NCI-H128 (cell line): ENCODE results near the gene SUPT20H.
"Not testable (repeated sequence)": the region's sequence is repeated elsewhere in the genome, so short reads cannot be mapped to it uniquely, and the experiment has no call there.

Source experiments
- DNase-seq: peaks from one replicate; lab custom pipeline; 2025; ENCODE audit not compliant: unreplicated experiment; lab: John Stamatoyannopoulos, UW

SUPT20H gene

DNA sequence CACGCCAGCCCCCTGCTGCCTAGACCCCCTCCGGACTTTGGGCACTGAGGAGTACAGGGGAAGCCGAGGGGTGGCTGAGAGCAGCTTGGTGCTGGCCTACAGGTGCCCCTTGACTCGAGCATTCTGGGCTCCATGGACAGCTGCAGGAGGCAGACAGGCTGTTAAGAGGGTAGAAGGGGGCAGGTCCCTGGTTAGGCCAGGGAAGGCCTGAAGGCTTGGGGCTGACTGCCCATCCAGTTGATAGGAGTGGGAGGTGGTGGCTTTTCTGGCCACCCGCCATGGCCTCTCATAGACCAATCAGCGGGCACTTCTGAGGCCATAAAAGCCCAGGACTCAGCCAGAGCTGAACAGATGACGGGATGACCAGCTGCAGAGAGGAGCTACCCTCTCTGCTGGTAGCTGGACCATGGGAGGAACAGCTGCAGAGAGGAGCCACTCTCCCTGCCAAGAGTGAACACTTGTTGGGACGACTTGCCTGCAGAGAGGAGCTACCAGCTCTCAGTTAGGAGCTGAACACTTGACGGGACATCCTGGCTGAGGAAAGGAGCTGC, 10.7 kb upstream of the SUPT20H start:
- DNase-seq, result no peak

DNA sequence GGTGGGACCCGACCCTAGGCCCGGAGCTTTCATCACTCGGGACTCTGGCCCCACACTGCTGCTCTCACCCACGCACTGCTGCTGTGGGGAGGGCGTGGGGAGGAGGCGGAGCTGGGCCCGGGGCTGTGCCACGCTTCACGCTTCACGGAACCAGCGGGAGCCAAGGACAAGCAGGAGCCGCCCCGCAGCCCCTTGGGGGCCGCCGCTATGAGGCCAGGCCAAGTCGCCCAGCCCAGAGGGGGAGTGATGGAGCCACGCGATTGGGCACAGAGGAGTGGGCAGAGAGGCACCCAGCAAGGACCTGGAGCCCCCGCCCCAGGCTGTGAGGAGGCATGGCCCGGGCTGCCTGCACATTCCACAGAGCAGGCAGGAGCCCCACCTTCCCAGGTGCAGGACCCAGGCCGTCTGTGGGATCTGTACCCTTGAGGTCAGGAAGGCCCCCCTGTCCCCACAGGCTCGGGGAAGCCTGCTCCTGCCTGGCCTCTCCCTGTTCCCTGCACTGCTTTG, 10.2 kb upstream of the SUPT20H start:
- DNase-seq, result no peak

DNA sequence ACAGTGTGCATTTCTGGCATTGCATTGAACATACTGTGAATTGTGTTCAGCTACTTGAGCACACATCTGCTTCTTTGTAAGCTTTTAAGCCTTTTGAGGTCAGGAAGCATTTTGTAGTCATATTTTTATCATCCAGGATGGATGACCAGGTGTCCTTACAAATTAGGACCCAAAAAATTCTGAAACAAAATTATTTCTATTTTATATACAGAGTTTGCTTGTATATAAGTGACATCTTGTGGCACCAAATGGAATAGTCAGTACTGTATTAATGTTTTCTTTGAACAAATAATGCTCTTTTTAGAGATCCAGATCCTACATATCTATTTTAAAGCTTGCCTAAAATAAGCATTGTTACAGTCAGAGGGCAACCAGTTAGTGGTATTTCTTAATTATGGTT, 9.5 kb upstream of the SUPT20H start:
- DNase-seq, result no peak

DNA sequence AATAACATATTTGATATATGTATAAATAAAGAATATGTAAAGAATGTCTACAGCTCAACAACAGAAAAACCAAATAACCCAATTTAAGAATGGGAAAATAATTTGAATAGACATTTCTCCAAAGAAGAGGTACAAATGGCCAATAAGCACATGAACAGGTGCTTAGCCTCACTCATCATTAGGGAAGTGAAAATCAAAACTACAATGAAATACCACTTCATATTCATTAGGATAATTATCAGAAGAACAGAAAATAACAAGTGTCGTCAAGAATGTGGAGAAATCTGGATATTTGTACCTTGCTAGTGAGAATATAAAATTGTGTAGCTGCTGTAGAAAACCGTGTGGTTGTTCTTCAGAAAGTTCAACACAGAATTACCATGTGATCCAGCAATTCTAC, 8.4 kb upstream of the SUPT20H start:
- DNase-seq, result no peak

DNA sequence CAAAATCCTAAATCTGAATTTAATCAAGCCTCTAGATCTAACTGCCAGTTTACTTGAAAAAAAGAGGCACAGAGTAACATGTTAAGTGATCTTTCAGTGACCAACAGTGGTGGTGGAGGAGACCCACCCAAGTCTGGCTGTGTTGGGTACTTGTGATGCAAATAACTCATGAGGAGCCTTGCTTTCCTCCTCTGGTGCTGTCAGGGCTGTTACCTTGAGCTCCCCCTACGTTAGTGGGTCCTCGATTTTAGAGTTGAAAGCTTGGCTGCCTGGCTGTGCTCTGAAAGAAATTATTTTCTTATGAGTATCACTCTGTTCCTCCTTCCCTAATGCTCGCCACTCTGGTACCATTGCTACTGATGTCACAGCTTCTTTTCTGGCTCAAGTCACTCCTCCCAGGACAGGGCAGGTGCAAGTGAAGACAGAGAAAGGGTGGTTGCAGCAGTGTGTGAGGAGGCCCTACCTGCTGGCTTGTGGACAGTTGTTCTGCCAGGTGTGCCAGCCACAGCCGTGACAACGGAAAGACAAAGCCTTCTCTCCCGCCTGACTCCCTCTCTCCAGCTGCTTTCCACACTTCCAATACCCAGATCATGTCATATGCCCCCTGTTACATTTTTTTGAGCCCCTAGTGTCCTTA, 6.5 kb upstream of the SUPT20H start:
- no peak for DNase-seq

DNA sequence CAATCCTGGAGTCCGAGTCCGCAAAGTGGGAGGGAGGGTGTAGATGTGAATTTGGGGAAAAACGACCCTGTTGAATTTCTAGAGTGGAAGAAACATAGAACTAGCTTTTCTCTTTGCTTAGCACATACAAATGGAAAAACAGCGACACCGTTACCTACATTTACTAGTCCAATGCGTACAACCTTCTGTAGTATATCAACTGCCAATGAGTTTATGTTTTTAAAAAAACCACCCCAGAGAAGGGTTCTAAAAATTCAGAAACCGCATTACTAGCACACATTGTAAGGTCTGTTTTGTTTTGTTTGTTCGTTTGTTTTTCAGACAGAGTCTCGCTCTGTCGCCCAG, 332 bp upstream of the SUPT20H start:
- no peak for DNase-seq

DNA sequence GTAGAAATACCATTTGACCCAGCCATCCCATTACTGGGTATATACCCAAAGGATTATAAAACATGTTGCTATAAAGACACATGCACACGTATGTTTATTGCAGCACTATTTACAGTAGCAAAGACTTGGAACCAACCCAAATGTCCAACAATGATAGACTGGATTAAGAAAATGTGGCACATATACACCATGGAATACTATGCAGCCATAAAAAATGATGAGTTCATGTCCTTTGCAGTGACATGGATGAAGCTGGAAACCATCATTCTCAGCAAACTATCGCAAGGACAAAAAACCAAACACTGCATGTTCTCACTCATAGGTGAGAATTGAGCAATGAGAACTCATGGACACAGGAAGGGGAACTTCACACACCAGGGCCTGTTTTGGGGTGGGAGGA, 3.3 kb downstream of the SUPT20H start:
- not testable (repeated sequence) for DNase-seq

DNA sequence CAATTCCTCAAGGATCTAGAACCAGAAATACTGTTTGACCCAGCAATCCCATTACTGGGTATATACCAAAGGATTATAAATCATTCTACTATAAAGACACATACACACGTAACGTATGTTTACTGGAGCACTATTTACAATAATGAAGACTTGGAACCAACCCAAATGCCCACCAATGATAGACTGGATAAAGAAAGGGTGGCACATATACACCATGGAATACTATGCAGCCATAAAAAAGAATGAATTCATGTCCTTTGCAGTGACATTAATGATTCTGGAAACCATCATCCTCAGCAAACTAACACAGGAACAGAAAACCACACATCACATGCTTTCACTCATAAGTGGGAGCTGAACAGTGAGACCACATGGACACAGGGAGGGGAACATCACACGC, 6.4 kb downstream of the SUPT20H start:
- DNase-seq, result not testable (repeated sequence)

DNA sequence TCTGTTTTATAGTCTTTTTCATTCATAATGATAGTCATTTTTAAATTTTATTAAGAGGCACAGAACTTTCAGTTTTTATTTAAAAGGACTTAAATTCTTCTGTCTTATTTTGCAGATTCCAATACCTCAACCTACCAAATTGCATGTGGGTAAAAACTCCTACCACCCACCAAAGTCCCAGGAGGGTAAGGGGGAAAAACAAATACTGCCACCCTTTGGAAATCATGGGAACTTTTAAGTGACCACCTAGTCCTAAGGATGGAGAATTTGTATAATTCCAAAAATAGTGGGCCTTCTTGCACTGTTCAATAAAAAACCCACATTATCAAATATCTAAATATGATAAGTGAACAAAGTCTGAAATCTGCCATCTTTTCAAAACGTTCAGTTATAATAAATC, 9.7 kb downstream of the SUPT20H start:
- no peak for DNase-seq

DNA sequence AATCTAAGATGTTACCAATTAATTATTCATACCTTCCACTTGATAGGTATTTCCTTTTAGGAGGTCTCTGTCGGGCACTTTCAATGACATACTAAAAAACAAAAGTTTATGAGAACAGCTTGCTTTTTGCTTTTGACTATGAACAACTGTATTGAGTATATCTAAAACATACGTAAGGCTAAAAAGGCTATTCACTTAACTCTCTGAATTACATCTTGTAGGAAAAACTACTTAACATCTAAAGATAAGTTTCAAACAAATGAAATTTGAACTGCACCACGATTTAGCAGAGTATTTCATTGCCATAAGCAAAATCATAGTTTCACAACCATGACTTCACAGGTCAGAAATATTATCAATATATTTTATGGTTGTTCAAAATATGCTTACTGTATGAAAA, 11.6 kb downstream of the SUPT20H start:
- DNase-seq, result no peak

DNA sequence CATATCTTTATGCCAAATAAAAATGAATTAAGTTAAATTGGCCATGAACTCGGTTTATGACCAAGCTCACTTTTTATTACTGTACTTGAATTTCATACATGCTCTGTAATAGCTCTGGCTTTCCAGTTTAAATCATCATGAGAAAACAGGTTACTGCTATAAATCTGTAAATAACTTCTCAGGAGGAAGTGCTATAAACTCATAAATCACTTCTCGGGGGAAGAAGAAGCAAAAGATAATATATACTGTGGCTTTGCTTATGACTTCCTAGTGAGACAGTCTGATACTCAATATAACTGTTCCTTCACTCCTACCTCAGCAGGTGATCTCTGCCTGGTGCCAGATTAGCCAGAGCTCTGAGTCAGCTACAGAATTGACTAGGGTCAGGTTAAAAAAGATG, 12.5 kb downstream of the SUPT20H start:
- DNase-seq, result no peak

DNA sequence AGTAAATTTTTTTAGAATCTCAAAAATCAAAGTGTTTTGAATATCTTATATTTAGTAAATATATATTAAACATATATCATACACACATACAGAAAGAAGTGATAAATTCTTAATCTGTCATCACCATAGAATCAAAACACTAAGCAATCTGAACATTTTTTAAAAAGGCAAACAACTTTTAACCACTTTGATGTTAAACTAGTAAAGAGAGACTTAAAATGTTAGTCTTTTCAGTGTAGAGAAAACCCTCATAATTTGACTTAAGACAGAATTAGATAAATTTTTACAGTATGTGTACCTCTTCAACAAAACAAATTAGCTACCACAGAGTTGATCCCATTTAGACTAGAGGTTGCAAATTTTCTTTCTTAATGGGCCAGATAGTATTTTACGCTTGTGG, 13.4 kb downstream of the SUPT20H start:
- DNase-seq, result no peak

DNA sequence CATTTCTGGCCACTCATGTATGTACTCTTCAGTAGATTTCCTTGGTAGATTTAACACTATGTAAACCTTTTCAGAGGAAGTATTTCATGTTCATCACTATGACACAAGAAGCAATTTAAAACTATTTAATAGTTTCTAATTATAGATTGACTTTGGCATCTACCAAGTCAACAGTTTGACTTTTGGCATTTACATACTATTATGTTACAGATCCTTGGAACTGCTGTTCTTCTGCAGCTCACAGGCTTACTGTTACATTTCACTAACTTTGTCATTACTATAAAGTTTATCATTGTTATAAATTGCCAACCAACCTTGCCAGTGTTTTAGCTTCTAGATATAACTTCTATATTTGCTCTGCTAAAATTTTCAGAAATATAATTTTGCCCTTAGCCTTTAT, 18.7 kb downstream of the SUPT20H start:
- no peak for DNase-seq

DNA sequence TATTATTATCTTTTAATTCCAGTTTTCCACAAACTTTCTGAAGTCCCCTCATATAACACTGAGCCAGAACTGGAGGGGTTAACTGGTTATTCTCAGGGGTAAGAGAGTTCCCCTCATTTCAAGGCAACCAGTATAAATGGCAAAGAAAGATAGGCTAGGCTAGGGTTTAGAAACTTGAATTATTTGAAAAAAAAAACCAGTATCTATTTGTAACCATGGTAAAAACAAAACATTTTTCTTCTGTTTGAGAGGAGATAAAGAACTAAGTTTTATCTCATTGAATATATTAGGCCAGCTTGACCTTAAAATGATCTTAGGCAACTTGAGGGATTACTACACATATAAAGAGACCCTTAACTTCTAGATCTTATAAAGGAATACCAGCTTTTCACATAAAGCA, 19.6 kb downstream of the SUPT20H start:
- DNase-seq, result no peak

DNA sequence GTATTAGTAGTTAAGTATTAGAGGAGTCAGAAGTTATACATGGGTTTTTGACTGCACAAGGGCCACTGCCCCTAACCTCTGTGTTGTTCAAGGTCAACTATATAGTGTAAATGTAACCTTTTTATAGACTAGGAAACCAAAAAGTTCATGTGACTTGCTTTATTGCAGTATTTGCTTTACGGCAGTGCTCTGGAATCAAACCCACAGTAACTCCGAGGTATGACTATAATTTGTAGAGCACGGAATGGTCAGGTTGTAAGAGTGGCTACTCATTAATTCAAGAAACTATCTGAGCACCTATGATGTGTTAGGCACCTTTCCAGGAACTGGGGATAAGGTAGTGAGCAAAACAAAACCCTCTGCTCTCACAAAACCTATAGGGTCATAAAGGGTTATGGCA, 22.2 kb downstream of the SUPT20H start:
- no peak for DNase-seq

DNA sequence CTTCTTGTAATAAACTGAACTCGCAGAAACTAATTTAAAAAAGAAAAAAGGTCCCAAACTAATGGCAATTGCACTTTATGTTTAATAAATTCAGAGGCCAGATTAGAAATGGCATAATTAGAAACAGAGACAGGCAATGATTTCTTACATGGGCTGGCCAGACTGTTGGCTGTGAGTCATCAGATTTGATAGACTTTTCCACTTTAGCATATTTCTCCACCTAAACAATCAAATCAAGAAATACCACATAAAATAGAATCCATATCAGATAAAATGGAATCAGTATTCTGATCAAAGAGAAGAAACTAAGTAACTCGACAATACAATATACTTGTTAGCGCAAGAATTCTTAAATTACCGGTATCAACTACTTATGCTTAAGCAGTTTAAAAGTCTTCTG, 29.9 kb downstream of the SUPT20H start:
- no peak for DNase-seq

DNA sequence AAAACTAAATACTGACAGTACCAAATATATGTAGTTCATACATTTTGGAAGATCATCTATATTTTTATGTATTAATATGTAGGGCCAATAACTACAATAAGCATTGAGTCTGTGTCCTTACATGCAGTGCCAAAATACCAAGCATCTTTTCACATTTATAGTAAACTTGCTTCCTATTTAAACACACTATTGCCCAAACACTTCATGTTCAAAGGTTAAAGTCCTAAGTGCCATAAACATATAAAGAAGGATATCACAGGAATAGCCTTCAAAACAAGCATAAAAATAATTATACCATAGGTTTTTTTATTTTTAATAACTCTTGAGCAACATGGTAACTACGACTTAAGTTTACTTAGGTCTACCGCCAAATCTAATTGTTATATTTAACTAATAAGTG, 31.8 kb downstream of the SUPT20H start:
- no peak for DNase-seq

DNA sequence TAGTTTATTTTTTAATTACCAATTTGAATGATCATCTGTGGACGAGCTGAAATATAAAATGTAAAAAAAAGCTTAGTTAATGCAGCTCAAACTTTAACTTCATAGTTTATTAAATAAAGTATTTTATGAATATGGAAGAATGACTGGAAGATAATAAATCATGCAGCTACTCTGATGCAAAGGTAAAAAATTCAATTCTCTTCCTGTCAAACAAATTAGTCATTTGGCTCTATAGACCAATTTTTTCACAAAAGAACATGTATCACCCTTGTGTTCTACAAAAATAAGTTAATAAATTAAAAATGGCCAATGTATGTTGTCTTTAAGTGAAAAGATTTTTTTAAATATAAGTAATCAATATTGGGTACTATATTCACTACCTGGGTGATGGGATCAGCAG, 32.7 kb downstream of the SUPT20H start:
- DNase-seq, result no peak

DNA sequence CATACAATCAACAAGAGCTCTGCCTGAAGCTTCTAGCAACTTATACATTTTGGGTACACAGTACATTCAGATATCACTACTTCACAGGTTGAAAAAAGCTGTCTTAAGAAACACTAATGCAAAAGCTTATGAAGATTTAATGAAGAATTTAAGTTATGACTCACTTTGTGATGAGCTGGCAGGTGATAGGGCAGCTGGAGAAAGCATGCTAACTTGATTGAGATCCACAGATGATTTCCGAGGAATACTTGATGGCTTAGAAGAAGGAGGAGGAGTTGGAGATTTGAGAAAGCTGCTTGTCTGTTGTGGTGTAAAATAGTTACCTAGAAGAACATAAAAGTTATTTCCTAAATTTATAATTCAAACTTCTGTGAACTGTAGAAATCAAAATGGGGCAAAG, 35.6 kb downstream of the SUPT20H start:
- DNase-seq, result no peak

DNA sequence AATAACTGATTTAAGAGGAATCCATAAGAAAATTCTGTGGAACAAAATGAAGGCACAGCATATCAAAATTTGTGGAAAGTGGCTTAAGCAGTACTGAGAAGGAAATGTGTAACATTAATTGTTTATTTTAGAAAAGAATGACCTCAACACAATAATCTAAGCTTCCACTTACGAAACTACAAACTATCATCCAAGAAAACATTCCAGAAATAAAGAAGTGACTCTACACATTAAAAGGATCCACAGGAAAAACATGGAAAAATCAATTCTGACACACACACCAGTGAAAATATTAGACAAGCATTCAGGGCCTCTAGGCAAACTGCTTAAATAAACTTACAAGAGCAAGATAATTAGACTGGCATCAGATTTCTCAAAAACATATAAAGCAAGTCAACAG, 44.9 kb downstream of the SUPT20H start:
- no peak for DNase-seq

DNA sequence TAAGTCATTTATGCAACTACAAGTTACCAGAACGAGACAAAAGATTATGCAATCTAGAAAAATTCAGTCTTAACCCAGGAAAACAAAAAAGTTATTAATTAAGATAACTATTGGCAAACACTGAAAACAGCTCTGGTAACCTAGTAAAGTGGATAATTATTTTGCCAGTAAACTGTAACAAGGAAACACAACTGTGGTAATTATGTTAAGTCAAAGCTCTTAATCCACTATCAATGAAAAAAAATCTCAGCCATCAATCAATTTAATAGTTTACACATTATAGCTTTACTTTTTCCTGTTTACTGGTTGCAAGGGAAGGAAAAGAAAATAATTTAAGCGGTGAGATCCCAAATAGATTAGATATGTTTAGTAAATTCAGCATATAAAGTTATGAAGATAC, 47.7 kb downstream of the SUPT20H start:
- DNase-seq, result no peak

DNA sequence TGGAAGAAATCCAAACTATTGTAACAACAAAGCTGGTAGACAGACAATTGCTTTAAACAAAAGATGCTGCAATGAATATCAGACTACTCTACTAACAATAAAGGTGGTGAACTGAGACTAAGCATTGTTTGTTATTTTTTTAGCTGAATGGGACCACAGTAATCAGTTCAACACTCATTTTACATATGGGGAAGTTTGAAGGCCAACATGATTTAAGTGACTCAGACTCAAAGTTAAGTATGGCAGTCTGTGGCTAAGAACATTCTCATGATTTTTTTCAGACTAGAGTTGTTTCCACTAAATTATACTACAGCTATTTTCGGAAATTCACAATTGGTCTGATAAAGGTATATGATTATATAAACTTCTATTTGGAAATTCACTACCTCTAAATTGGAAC, 48.5 kb downstream of the SUPT20H start:
- DNase-seq, result no peak

DNA sequence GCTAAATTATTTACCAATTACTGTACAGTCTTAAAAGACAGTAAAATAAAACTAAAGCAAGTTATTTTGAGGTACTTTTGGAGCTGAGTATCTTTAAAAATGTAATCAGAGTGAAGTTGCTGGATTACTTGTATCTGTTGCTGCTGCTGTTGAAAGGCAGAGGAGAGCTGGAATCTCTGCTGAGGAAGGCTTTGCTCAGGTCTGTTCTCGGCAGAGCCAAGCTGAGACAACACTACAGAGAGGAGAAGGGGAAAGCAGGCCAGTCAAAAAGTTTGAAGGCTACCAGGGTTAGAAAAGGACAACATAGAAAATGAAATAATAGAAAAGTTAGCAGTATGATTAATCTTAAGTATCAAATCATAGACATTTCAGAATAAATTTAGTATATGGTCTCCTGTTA, 49.1 kb downstream of the SUPT20H start:
- no peak for DNase-seq
